ENCODE data around the gene SH3BP2. TPM values are rescaled to one million over a fixed set of nuclear protein-coding genes. Genes with fewer than 3 reads are reported as not detected.

The SH3BP2 gene
- total RNA-seq, 3 donors from 2014 or later = 40.5 to 74.8 (median 59.3) TPM

- no peaks in the 10 kb centered on the region for H3K27me3 ChIP-seq
- intact Hi-C loops (cut with DNase I; ENCODE audit: low total_unique reads) = no loop called here
- DNase-seq (ENCODE audit: low spot score in 2 of 2) = no peak
- no peak overlapping the region for H3K4me3 ChIP-seq
- no peaks in the 10 kb centered on the region for H3K4me1 ChIP-seq
- TF ChIP-seq POLR2A (IDR thresholded peaks at IDR 0.05) (no peak), CTCF (IDR thresholded peaks at IDR 0.05) (no peak), POLR2AphosphoS5 (IDR thresholded peaks at IDR 0.05) (no peak)
- peaks cover 0 to 5% of the 10 kb centered on the region in 2 donors for H3K9me3 ChIP-seq
- H3K36me3 ChIP-seq = no peaks in the 10 kb centered on the region
- peak overlapping the region; percentile 42 to 58 for H3K27ac ChIP-seq
Observed at GRCh38 chr4:2787230-2788100, 5.4 kb upstream of the SH3BP2 start.

- H3K4me1 ChIP-seq = no peaks in the 10 kb centered on the region
- peaks cover 0 to 5% of the 10 kb centered on the region in 2 donors for H3K9me3 ChIP-seq
- H3K27ac ChIP-seq = peak overlapping the region; percentile 42 to 58
- H3K27me3 ChIP-seq = no peaks in the 10 kb centered on the region
- intact Hi-C loops (cut with DNase I; ENCODE audit: low total_unique reads) = no loop called here
- DNase-seq (ENCODE audit: low spot score in 2 of 2) = no peak
- no peak overlapping the region for H3K4me3 ChIP-seq
- TF ChIP-seq CTCF (IDR thresholded peaks at IDR 0.05) (no peak), POLR2A (IDR thresholded peaks at IDR 0.05) (no peak), POLR2AphosphoS5 (IDR thresholded peaks at IDR 0.05) (no peak)
- H3K36me3 ChIP-seq = no peaks in the 10 kb centered on the region
Observed at GRCh38 chr4:2788101-2788500, 4.8 kb upstream of the SH3BP2 start.

- no peaks in the 10 kb centered on the region for H3K27me3 ChIP-seq
- H3K36me3 ChIP-seq = no peaks in the 10 kb centered on the region
- H3K4me1 ChIP-seq = peaks cover 0 to under 1% of the 10 kb centered on the region in 2 donors
- H3K4me3 ChIP-seq = no peak overlapping the region
- TF ChIP-seq POLR2AphosphoS5 (IDR thresholded peaks at IDR 0.05) (no peak), POLR2A (IDR thresholded peaks at IDR 0.05) (no peak), CTCF (IDR thresholded peaks at IDR 0.05) (no peak)
- intact Hi-C loops (cut with DNase I; ENCODE audit: low total_unique reads) = no loop called here
- no peak for DNase-seq (ENCODE audit: low spot score in 2 of 2)
- peaks cover 0 to 1% of the 10 kb centered on the region in 2 donors for H3K9me3 ChIP-seq
- H3K27ac ChIP-seq = peak overlapping the region in 1 of 2 donors; percentile 58
Observed at GRCh38 chr4:2788532-2789103, 4.3 kb upstream of the SH3BP2 start.

GRCh38 chr4:2789351-2789750 is 3.5 kb upstream of the SH3BP2 start:
- no peaks in the 10 kb centered on the region for H3K9me3 ChIP-seq
- H3K27ac ChIP-seq = no peak overlapping the region
- TF ChIP-seq CTCF (IDR thresholded peaks at IDR 0.05) (no peak), POLR2AphosphoS5 (IDR thresholded peaks at IDR 0.05) (no peak), POLR2A (IDR thresholded peaks at IDR 0.05) (no peak)
- no peaks in the 10 kb centered on the region for H3K27me3 ChIP-seq
- no peak for DNase-seq (ENCODE audit: low spot score in 2 of 2)
- peaks cover 0 to 4% of the 10 kb centered on the region in 2 donors for H3K4me1 ChIP-seq
- no peaks in the 10 kb centered on the region for H3K36me3 ChIP-seq
- intact Hi-C loops (cut with DNase I; ENCODE audit: low total_unique reads) = no loop called here
- H3K4me3 ChIP-seq = no peak overlapping the region
